ENCODE results near the gene MAN1C1.

- TF ChIP-seq CTCF (IDR thresholded peaks at IDR 0.05) (no peak), EZH2 (IDR thresholded peaks at IDR 0.05; ENCODE audit: borderline replicate concordance, insufficient read depth, low read depth, low read length, poor library complexity, severe bottlenecking) (no peak)
Observed at GRCh38 chr1:25568834-25569596, 47.6 kb upstream of the MAN1C1 start.
